HepG2 (cell line): ENCODE results near the gene SYP. TPM values are rescaled to one million over a fixed set of nuclear protein-coding genes. Genes with fewer than 3 reads are reported as not detected.

Experiments
- ATAC-seq: fragments of 200-7000 bp; cut with Tn5 transposase; 3 replicates; pipeline ENCODE4 v1.9.1; 2020; ENCODE audit warnings: mild to moderate bottlenecking, moderate library complexity
- BruUV-seq: library from RNA; stranded (reverse); fragments of 400-500 nt; replicated peaks from 2 replicates; lab custom pipeline; 2021; lab: Mats Ljungman, UMichigan
- CTCF ChIA-PET: fragments of 300-600 bp; formaldehyde crosslinking; extraction: SDS; loops from one replicate; lab custom pipeline; 2021; ENCODE audit warnings: low total read pairs, inconsistent platforms, low intra/inter-chr PET ratio; lab: Yijun Ruan, JAX
- POLR2A ChIA-PET: fragments of 350-600 bp; sonication (Branson Sonifier 250); formaldehyde crosslinking; loops from one replicate; lab custom pipeline; 2020; ENCODE audit warnings: antibody characterized with exemption, inconsistent platforms; lab: Yijun Ruan, JAX
- DNase-seq: peaks from one replicate; pipeline ENCODE4 v3.0.0-alpha.2; 2015; ENCODE audit warnings: low spot score
- FAIRE-seq: peaks from 3 replicates; lab custom pipeline; 2011; peaks lifted over from hg19 to GRCh38; lab: Jason Lieb, UNC
- H2AFZ ChIP-seq: one replicate; pipeline ENCODE4 v1.6.1; 2011; ENCODE audit warnings: low read length, inconsistent platforms
- H3K27ac ChIP-seq: fragments of 300-600 bp; 3 replicates; pipeline ENCODE4 v1.8.0; 2011; ENCODE audit warnings: mixed run types, mild to moderate bottlenecking, mixed read lengths, low read length, inconsistent platforms; ENCODE audit not compliant: insufficient read depth; ENCODE audit errors: extremely low read length
- H3K27me3 ChIP-seq, 2 experiments: fragments of 200-600 bp in 1 of 2; 2 replicates in 1 of 2; 3 replicates in 1 of 2; pipeline versions ENCODE4 v1.6.0 to v1.8.0; 2011; ENCODE audit warnings: low read length in 2 of 2, mild to moderate bottlenecking in 2 of 2, moderate library complexity in 2 of 2, inconsistent platforms in 1 of 2; ENCODE audit not compliant: insufficient read depth in 2 of 2, control insufficient read depth in 1 of 2
- H3K36me3 ChIP-seq, 2 experiments: fragments of 200-600 bp in 1 of 2; replicated peaks in 1 of 2; 2 replicates in 1 of 2; 3 replicates in 1 of 2; pipeline versions ENCODE4 v1.5.1 to v1.8.0; 2011; ENCODE audit warnings: low read length in 2 of 2, inconsistent platforms in 1 of 2; ENCODE audit not compliant: insufficient read depth in 2 of 2, control insufficient read depth in 1 of 2
- H3K4me1 ChIP-seq: 2 replicates; pipeline ENCODE4 v1.5.1; 2012; ENCODE audit warnings: low read length, inconsistent platforms; ENCODE audit not compliant: insufficient read depth
- H3K4me2 ChIP-seq: 2 replicates; pipeline ENCODE4 v1.6.0; 2011; ENCODE audit warnings: low read depth, low read length, inconsistent platforms
- H3K4me3 ChIP-seq, 3 experiments: fragments of 200-600 bp in 1 of 3; sonication (generic), shearing (Covaris generic) in 1 of 3; replicated peaks in 1 of 3; 2 replicates each; pipeline ENCODE4 v1.5.1; 2011 to 2016; ENCODE audit warnings: low read length in 3 of 3, inconsistent platforms in 2 of 3, low read depth in 2 of 3, mild to moderate bottlenecking in 2 of 3, control low read depth in 1 of 3, mixed read lengths in 1 of 3; ENCODE audit not compliant: insufficient read depth in 1 of 3
- H3K79me2 ChIP-seq: one replicate; pipeline ENCODE4 v1.6.1; 2011; ENCODE audit warnings: low read length, inconsistent platforms; ENCODE audit not compliant: insufficient read depth
- H3K9ac ChIP-seq: 2 replicates; pipeline ENCODE4 v1.6.0; 2011; ENCODE audit warnings: mild to moderate bottlenecking, low read depth, low read length, inconsistent platforms; ENCODE audit not compliant: insufficient read depth
- H3K9me3 ChIP-seq: 2 replicates; pipeline ENCODE4 v1.5.1; 2012; ENCODE audit warnings: mild to moderate bottlenecking, low read length
- H4K20me1 ChIP-seq: 2 replicates; pipeline ENCODE4 v1.6.0; 2011; ENCODE audit warnings: inconsistent platforms, mild to moderate bottlenecking, low read length, moderate library complexity; ENCODE audit not compliant: insufficient read depth
- ADNP ChIP-seq: sonication (generic); formaldehyde crosslinking; IDR thresholded peaks from 2 replicates; pipeline ENCODE4 v1.4.0; 2020; ENCODE audit warnings: missing genetic modification reagents
- ATF4 ChIP-seq, 2 experiments: fragments of 450-650 bp in 1 of 2; sonication (generic) in 1 of 2; formaldehyde crosslinking; IDR thresholded peaks; 2 replicates each; pipeline versions ENCODE4 v1.5.0 to v1.8.0; 2020 to 2022; ENCODE audit warnings: mild to moderate bottlenecking in 1 of 2, missing genetic modification reagents in 1 of 2
- ETV5 ChIP-seq: IDR thresholded peaks from 2 replicates; pipeline ENCODE4 v1.6.1; 2018; ENCODE audit warnings: missing biosample characterization, missing genetic modification reagents, inconsistent platforms, borderline replicate concordance
- ISL2 ChIP-seq: sonication (generic); formaldehyde crosslinking; IDR thresholded peaks from 2 replicates; pipeline ENCODE4 v1.5.0; 2020; ENCODE audit warnings: missing genetic modification reagents
- MIER2 ChIP-seq: IDR thresholded peaks from 2 replicates; pipeline ENCODE4 v1.6.1; 2016; ENCODE audit warnings: missing biosample characterization, missing genetic modification reagents
- MTF1 ChIP-seq: sonication (generic); formaldehyde crosslinking; IDR thresholded peaks from 2 replicates; pipeline ENCODE4 v1.5.0; 2020; ENCODE audit warnings: missing genetic modification reagents
- SALL2 ChIP-seq: sonication (generic); formaldehyde crosslinking; IDR thresholded peaks from 2 replicates; pipeline ENCODE4 v1.8.1; 2023; ENCODE audit warnings: mild to moderate bottlenecking, missing genetic modification reagents, inconsistent platforms
- TBL1XR1 ChIP-seq: fragments of 150-350 bp; IDR thresholded peaks from 2 replicates; pipeline ENCODE4 v1.6.1; 2014; ENCODE audit warnings: borderline replicate concordance, low read length; ENCODE audit not compliant: partially characterized antibody
- TMF1 ChIP-seq: sonication (generic); formaldehyde crosslinking; IDR thresholded peaks from 2 replicates; pipeline ENCODE4 v1.8.1; 2022; ENCODE audit warnings: low read depth, missing genetic modification reagents
- ZBTB8A ChIP-seq: sonication (generic); formaldehyde crosslinking; IDR thresholded peaks from 2 replicates; pipeline ENCODE4 v1.4.0; 2020; ENCODE audit warnings: mild to moderate bottlenecking, low read depth, missing genetic modification reagents, borderline replicate concordance
- ZMAT5 ChIP-seq: sonication (generic); formaldehyde crosslinking; IDR thresholded peaks from 2 replicates; pipeline ENCODE4 v1.5.0; 2020; ENCODE audit warnings: mild to moderate bottlenecking, low read depth, missing genetic modification reagents, borderline replicate concordance
- ZNF430 ChIP-seq: sonication (generic); formaldehyde crosslinking; IDR thresholded peaks from 2 replicates; pipeline ENCODE4 v1.9.0; 2021; ENCODE audit warnings: mild to moderate bottlenecking, missing genetic modification reagents
- ZNF530 ChIP-seq: sonication (generic); formaldehyde crosslinking; IDR thresholded peaks from 2 replicates; pipeline ENCODE4 v1.5.0; 2020; ENCODE audit warnings: low read depth, mild to moderate bottlenecking, missing genetic modification reagents
- ZNF720 ChIP-seq: sonication (generic); formaldehyde crosslinking; IDR thresholded peaks from 2 replicates; pipeline ENCODE4 v1.4.0; 2020; ENCODE audit warnings: missing genetic modification reagents
- ZNF768 ChIP-seq: sonication (generic); formaldehyde crosslinking; IDR thresholded peaks from 2 replicates; pipeline ENCODE4 v1.4.0; 2020; ENCODE audit warnings: missing genetic modification reagents
- WGBS: methylation state at CpG from one replicate; pipeline ENCODE4 v1.1.6; 2017; ENCODE audit warnings: low lambda C conversion rate; 5-methylcytosine and 5-hydroxymethylcytosine counted together
- in situ Hi-C: cut with HindIII; loops from 2 replicates; pipeline ENCODE4 v1.10.0; 2017; ENCODE audit warnings: low pct_unique_long_range_greater_than_20kb; ENCODE audit not compliant: extremely low pct_ligation_motif_present
- intact Hi-C: fragments of 100-400 bp; cut with micrococcal nuclease; formaldehyde crosslinking; loops from one replicate; pipeline ENCODE4 v1.10.0; 2022; ENCODE audit not compliant: unreplicated experiment
- polyA plus RNA-seq, 8 experiments: library from polyadenylated mRNA; depleted of rRNA in 3 of 8; stranded (reverse) in 7 of 8; unstranded in 1 of 8; fragments of >200 nt; fragmentation: Illumina TruSeq in 4 of 8; extraction: Trizol in 4 of 8; gene quantifications; 2 replicates each; pipeline versions ENCODE4 v1.2.1 to v1.2.3, GENCODE V29; 2011 to 2016; ENCODE audit warnings: low read depth in 4 of 8, missing spikeins in 1 of 8, mixed read lengths in 1 of 8; ENCODE audit not compliant: insufficient read depth in 1 of 8
- total RNA-seq, 5 experiments: library from RNA; depleted of rRNA; stranded (reverse); fragments of >200 nt; fragmentation: Illumina TruSeq; extraction: Trizol; gene quantifications; 2 replicates each; pipeline ENCODE4 v1.2.3, GENCODE V29; 2016; ENCODE audit warnings: low read depth in 1 of 5
- TF ChIP-seq, protein P1 (sequence below): sonication (generic); formaldehyde crosslinking; IDR thresholded peaks from 2 replicates; pipeline ENCODE4 v1.4.0; 2020; ENCODE audit warnings: missing genetic modification reagents
- TF ChIP-seq, protein P2 (sequence below): sonication (generic); formaldehyde crosslinking; IDR thresholded peaks from 2 replicates; pipeline ENCODE4 v1.4.0; 2020; ENCODE audit warnings: missing genetic modification reagents, borderline replicate concordance

The SYP gene
- total and polyA plus RNA-seq, 2 of the 13 experiments (the other 11 are each of a cell fraction or from before 2014, with no cell fraction given), result 2.0 to 2.5 TPM

DNA sequence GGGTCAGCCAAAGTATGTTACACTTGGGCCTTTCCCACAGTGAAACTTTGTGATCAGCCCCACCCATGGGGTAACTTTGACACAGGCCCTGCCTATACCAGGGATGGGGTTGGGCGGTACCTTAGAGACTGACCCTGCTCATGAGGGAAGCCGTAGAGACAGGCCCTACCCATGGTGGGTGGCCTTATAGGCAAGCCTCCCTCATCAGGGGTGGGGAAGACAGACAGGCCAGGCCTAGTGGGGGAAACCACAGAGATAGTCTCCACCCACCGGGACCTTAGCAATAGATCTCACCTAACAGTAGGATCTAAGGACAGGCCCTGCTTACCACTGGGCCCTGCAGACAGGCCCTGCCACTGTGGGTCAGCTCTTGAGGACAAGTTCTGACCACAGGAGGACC is 21.5 kb downstream of the SYP start:
- POLR2A ChIA-PET, result no interaction called here
- H4K20me1 ChIP-seq, result no peaks in the 10 kb centered on the region
- no peaks in the 10 kb centered on the region for H3K9me3 ChIP-seq
- no CpG with 5 or more reads among the region's 3 CpGs for WGBS
- intact Hi-C loops, result no loop called here
- H3K36me3 ChIP-seq, result peaks cover 0 to 2% of the 10 kb centered on the region in 2 experiments; a peak in 2 of 5 replicates
- FAIRE-seq (no peak), DNase-seq (no peak), ATAC-seq (no peak)
- in situ Hi-C loops, result no loop called here
- H3K9ac ChIP-seq, result no peak overlapping the region
- H3K27me3 ChIP-seq, result no peaks in the 10 kb centered on the region
- no peak overlapping the region for H3K27ac ChIP-seq
- no peaks in the 10 kb centered on the region for H3K79me2 ChIP-seq
- H3K4me1 ChIP-seq, result no peaks in the 10 kb centered on the region
- H2AFZ ChIP-seq, result no peak overlapping the region
- BruUV-seq, result no TSS peak
- CTCF ChIA-PET, result no interaction called here
- no peak overlapping the region for H3K4me2 ChIP-seq
- H3K4me3 ChIP-seq, result no peak overlapping the region
- TF ChIP-seq SALL2 (CRISPR knock-in tag), result no peak
- no peak for TF ChIP-seq ATF4 (CRISPR knock-in tag; IDR thresholded peaks at IDR 0.05)
- TF ChIP-seq ZNF768 (CRISPR knock-in tag), result no peak
- no peak for TF ChIP-seq ZNF430 (CRISPR knock-in tag)
- no peak for TF ChIP-seq MIER2 (CRISPR knock-in tag)
- TF ChIP-seq TBL1XR1, result no peak
- TF ChIP-seq ZMAT5 (CRISPR knock-in tag), result no peak
- TF ChIP-seq, protein P1, sequence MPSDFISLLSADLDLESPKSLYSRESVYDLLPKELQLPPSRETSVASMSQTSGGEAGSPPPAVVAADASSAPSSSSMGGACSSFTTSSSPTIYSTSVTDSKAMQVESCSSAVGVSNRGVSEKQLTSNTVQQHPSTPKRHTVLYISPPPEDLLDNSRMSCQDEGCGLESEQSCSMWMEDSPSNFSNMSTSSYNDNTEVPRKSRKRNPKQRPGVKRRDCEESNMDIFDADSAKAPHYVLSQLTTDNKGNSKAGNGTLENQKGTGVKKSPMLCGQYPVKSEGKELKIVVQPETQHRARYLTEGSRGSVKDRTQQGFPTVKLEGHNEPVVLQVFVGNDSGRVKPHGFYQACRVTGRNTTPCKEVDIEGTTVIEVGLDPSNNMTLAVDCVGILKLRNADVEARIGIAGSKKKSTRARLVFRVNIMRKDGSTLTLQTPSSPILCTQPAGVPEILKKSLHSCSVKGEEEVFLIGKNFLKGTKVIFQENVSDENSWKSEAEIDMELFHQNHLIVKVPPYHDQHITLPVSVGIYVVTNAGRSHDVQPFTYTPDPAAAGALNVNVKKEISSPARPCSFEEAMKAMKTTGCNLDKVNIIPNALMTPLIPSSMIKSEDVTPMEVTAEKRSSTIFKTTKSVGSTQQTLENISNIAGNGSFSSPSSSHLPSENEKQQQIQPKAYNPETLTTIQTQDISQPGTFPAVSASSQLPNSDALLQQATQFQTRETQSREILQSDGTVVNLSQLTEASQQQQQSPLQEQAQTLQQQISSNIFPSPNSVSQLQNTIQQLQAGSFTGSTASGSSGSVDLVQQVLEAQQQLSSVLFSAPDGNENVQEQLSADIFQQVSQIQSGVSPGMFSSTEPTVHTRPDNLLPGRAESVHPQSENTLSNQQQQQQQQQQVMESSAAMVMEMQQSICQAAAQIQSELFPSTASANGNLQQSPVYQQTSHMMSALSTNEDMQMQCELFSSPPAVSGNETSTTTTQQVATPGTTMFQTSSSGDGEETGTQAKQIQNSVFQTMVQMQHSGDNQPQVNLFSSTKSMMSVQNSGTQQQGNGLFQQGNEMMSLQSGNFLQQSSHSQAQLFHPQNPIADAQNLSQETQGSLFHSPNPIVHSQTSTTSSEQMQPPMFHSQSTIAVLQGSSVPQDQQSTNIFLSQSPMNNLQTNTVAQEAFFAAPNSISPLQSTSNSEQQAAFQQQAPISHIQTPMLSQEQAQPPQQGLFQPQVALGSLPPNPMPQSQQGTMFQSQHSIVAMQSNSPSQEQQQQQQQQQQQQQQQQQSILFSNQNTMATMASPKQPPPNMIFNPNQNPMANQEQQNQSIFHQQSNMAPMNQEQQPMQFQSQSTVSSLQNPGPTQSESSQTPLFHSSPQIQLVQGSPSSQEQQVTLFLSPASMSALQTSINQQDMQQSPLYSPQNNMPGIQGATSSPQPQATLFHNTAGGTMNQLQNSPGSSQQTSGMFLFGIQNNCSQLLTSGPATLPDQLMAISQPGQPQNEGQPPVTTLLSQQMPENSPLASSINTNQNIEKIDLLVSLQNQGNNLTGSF (CRISPR knock-in tag), result no peak
- TF ChIP-seq TMF1, result no peak
- TF ChIP-seq MTF1, result no peak
- no peak for TF ChIP-seq ETV5 (CRISPR knock-in tag)
- TF ChIP-seq ZBTB8A (CRISPR knock-in tag), result no peak
- no peak for TF ChIP-seq ADNP (CRISPR knock-in tag)
- no peak for TF ChIP-seq ISL2 (CRISPR knock-in tag)
- no peak for TF ChIP-seq ZNF530
- TF ChIP-seq, protein P2, sequence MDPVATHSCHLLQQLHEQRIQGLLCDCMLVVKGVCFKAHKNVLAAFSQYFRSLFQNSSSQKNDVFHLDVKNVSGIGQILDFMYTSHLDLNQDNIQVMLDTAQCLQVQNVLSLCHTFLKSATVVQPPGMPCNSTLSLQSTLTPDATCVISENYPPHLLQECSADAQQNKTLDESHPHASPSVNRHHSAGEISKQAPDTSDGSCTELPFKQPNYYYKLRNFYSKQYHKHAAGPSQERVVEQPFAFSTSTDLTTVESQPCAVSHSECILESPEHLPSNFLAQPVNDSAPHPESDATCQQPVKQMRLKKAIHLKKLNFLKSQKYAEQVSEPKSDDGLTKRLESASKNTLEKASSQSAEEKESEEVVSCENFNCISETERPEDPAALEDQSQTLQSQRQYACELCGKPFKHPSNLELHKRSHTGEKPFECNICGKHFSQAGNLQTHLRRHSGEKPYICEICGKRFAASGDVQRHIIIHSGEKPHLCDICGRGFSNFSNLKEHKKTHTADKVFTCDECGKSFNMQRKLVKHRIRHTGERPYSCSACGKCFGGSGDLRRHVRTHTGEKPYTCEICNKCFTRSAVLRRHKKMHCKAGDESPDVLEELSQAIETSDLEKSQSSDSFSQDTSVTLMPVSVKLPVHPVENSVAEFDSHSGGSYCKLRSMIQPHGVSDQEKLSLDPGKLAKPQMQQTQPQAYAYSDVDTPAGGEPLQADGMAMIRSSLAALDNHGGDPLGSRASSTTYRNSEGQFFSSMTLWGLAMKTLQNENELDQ, result no peak
- TF ChIP-seq ZNF720 (CRISPR knock-in tag), result no peak
